Liver (tissue), 9 donors: Measurements from ENCODE around the gene MANSC1. TPM values are rescaled to one million over a fixed set of nuclear protein-coding genes. Genes with fewer than 3 reads are reported as not detected.

Experiments used
- DNase-seq: peaks from one replicate; pipeline ENCODE4 v3.0.0-alpha.2; 2017; ENCODE audit warnings: low spot score
- H3K27ac ChIP-seq, 2 donors: one replicate each; pipeline ENCODE4 v1.7.0; 2013; ENCODE audit warnings: inconsistent platforms in 2 of 2, low read length in 2 of 2, control low read depth in 1 of 2, low read depth in 1 of 2, mild to moderate bottlenecking in 1 of 2
- H3K27me3 ChIP-seq, 4 donors: one replicate each; pipeline versions ENCODE4 v1.6.1 to v1.7.0; 2013; ENCODE audit warnings: low read length in 3 of 4, inconsistent platforms in 1 of 4, mild to moderate bottlenecking in 1 of 4, moderate library complexity in 1 of 4; ENCODE audit not compliant: control insufficient read depth in 4 of 4, insufficient read depth in 4 of 4
- H3K36me3 ChIP-seq, 4 donors: one replicate each; pipeline versions ENCODE4 v1.6.1 to v1.7.0; 2013; ENCODE audit warnings: low read length in 3 of 4, mild to moderate bottlenecking in 3 of 4, low read depth in 1 of 4, moderate library complexity in 1 of 4; ENCODE audit not compliant: control insufficient read depth in 4 of 4, insufficient read depth in 3 of 4
- H3K4me1 ChIP-seq, 4 donors: one replicate each; pipeline versions ENCODE4 v1.6.1 to v1.7.0; 2013; ENCODE audit warnings: low read length in 3 of 4, mild to moderate bottlenecking in 3 of 4, moderate library complexity in 1 of 4; ENCODE audit not compliant: control insufficient read depth in 4 of 4, insufficient read depth in 4 of 4
- H3K4me3 ChIP-seq, 3 donors: one replicate each; pipeline versions ENCODE4 v1.6.1 to v1.7.0; 2013; ENCODE audit warnings: low read length in 3 of 3, control low read depth in 1 of 3, low read depth in 1 of 3, mild to moderate bottlenecking in 1 of 3
- H3K9ac ChIP-seq, 2 donors: one replicate each; pipeline ENCODE4 v1.7.0; 2013; ENCODE audit warnings: low read length in 2 of 2, mild to moderate bottlenecking in 2 of 2, moderate library complexity in 2 of 2, control low read depth in 1 of 2, low read depth in 1 of 2
- H3K9me3 ChIP-seq, 4 donors: one replicate each; pipeline versions ENCODE4 v1.6.1 to v1.7.0; 2013; ENCODE audit warnings: low read length in 3 of 4; ENCODE audit not compliant: control insufficient read depth in 4 of 4
- ATF3 ChIP-seq: IDR thresholded peaks from 2 replicates; pipeline ENCODE4 v1.6.1; 2016; ENCODE audit warnings: antibody characterized with exemption
- EGR1 ChIP-seq, 2 donors: IDR thresholded peaks; 2 replicates each; pipeline ENCODE4 v1.6.1; 2016 to 2018; ENCODE audit warnings: antibody characterized with exemption in 2 of 2, low read depth in 2 of 2
- FOXA1 ChIP-seq: IDR thresholded peaks from 2 replicates; pipeline ENCODE4 v1.6.1; 2016; ENCODE audit warnings: antibody characterized with exemption
- FOXA2 ChIP-seq: IDR thresholded peaks from 2 replicates; pipeline ENCODE4 v1.6.1; 2016; ENCODE audit warnings: antibody characterized with exemption
- GABPA ChIP-seq, 2 donors: IDR thresholded peaks in 1 of 2; conservative IDR thresholded peaks in 1 of 2; 2 replicates each; pipeline ENCODE4 v1.6.1; 2016; ENCODE audit warnings: antibody characterized with exemption in 2 of 2, mild to moderate bottlenecking in 1 of 2, moderate library complexity in 1 of 2
- HNF4A ChIP-seq, 2 donors: conservative IDR thresholded peaks; 2 replicates each; pipeline ENCODE4 v1.6.1; 2016; ENCODE audit warnings: antibody characterized with exemption in 2 of 2, mild to moderate bottlenecking in 2 of 2
- HNF4G ChIP-seq: IDR thresholded peaks from 2 replicates; pipeline ENCODE4 v1.6.1; 2016; ENCODE audit warnings: antibody characterized with exemption
- JUND ChIP-seq, 2 donors: IDR thresholded peaks; 2 replicates each; pipeline ENCODE4 v1.6.1; 2016; ENCODE audit warnings: antibody characterized with exemption in 2 of 2
- MAX ChIP-seq: IDR thresholded peaks from 2 replicates; pipeline ENCODE4 v1.6.1; 2016; ENCODE audit warnings: antibody characterized with exemption
- NR2F2 ChIP-seq: IDR thresholded peaks from 2 replicates; pipeline ENCODE4 v1.6.1; 2016; ENCODE audit warnings: antibody characterized with exemption
- RAD21 ChIP-seq, 2 donors: IDR thresholded peaks; 2 replicates each; pipeline ENCODE4 v1.6.1; 2016; ENCODE audit warnings: antibody characterized with exemption in 2 of 2, mild to moderate bottlenecking in 2 of 2
- REST ChIP-seq: IDR thresholded peaks from 2 replicates; pipeline ENCODE4 v1.6.1; 2016; ENCODE audit warnings: antibody characterized with exemption, mild to moderate bottlenecking
- RXRA ChIP-seq, 2 donors: IDR thresholded peaks; 2 replicates each; pipeline ENCODE4 v1.6.1; 2017 to 2018; ENCODE audit warnings: antibody characterized with exemption in 2 of 2, mild to moderate bottlenecking in 1 of 2
- SP1 ChIP-seq: IDR thresholded peaks from 2 replicates; pipeline ENCODE4 v1.6.1; 2018; ENCODE audit warnings: antibody characterized with exemption, mild to moderate bottlenecking
- TAF1 ChIP-seq: conservative IDR thresholded peaks from 2 replicates; pipeline ENCODE4 v1.6.1; 2016; ENCODE audit warnings: antibody characterized with exemption, mild to moderate bottlenecking
- YY1 ChIP-seq: IDR thresholded peaks from 2 replicates; pipeline ENCODE4 v1.6.1; 2016; ENCODE audit warnings: antibody characterized with exemption, mild to moderate bottlenecking
- ZBTB33 ChIP-seq: IDR thresholded peaks from 2 replicates; pipeline ENCODE4 v1.6.1; 2016; ENCODE audit warnings: antibody characterized with exemption
- WGBS: extraction: QIAGEN DNeasy Blood & Tissue Kit; methylation state at CpG from one replicate; pipeline ENCODE4 v1.1.7; 2013; 5-methylcytosine and 5-hydroxymethylcytosine counted together
- polyA plus RNA-seq, 2 donors: library from polyadenylated mRNA; stranded (reverse) in 1 of 2; unstranded in 1 of 2; fragments of 200-250 nt in 1 of 2; fragments of >200 nt in 1 of 2; fragmentation: Nextera tagmentation in 1 of 2; extraction: Ambion mirVana in 1 of 2; gene quantifications; one replicate each; pipeline versions ENCODE4 v1.2.1 to v1.2.3, GENCODE V29; 2013 to 2015
- total RNA-seq, 2 donors: library from RNA; depleted of rRNA; stranded (reverse); fragments of >200 nt; gene quantifications; one replicate each; pipeline ENCODE4 v1.2.3, GENCODE V29; 2014
- donor health status: healthy.
- donor health status: healthy.
- donor health status: healthy.
- donor health status: healthy.
- donor health status: healthy.

The MANSC1 gene
- total and polyA plus RNA-seq, 4 donors: 2.1 to 7.8 (median 4.7) TPM

GRCh38 chr12:12392413-12392812 lies 42.4 kb upstream of the MANSC1 start:
- no peak overlapping the region for H3K4me3 ChIP-seq
- no peak overlapping the region for H3K9ac ChIP-seq
- H3K36me3 ChIP-seq: no peaks in the 10 kb centered on the region
- H3K27me3 ChIP-seq: no peaks in the 10 kb centered on the region
- H3K9me3 ChIP-seq: no peaks in the 10 kb centered on the region
- H3K27ac ChIP-seq: no peak overlapping the region
- 70% methylated on average over 2 of the region's 2 CpGs for WGBS
- no peak for DNase-seq
- TF ChIP-seq NR2F2 (no peak), HNF4A (conservative IDR thresholded peaks at IDR 0.05) (no peak), FOXA2 (no peak), SP1 (no peak), GABPA (IDR thresholded peaks at IDR 0.05 in 1 of 2, conservative IDR thresholded peaks at IDR 0.05 in 1 of 2) (no peak), TAF1 (no peak), ATF3 (no peak), RXRA (IDR thresholded peaks at IDR 0.05) (no peak), ZBTB33 (no peak), HNF4G (no peak), FOXA1 (no peak), JUND (IDR thresholded peaks at IDR 0.05) (no peak), REST (no peak), EGR1 (IDR thresholded peaks at IDR 0.05; ENCODE audit: low read depth in 2 of 2) (no peak), YY1 (no peak)
- peaks cover 0 to 5% (median 0%) of the 10 kb centered on the region in 4 donors for H3K4me1 ChIP-seq

- no peaks in the 10 kb centered on the region for H3K36me3 ChIP-seq
- H3K27me3 ChIP-seq: no peaks in the 10 kb centered on the region
- H3K9me3 ChIP-seq: no peaks in the 10 kb centered on the region
- DNase-seq: no peak
- no peak overlapping the region for H3K27ac ChIP-seq
- no peak overlapping the region for H3K9ac ChIP-seq
- peaks cover 2 to 10% (median 6%) of the 10 kb centered on the region in 4 donors for H3K4me1 ChIP-seq
- 79% methylated on average over 3 of the region's 3 CpGs for WGBS
- no peak overlapping the region for H3K4me3 ChIP-seq
- TF ChIP-seq GABPA (IDR thresholded peaks at IDR 0.05 in 1 of 2, conservative IDR thresholded peaks at IDR 0.05 in 1 of 2): no peak
- no peak for TF ChIP-seq JUND (IDR thresholded peaks at IDR 0.05)
- no peak for TF ChIP-seq MAX
- no peak for TF ChIP-seq FOXA1
- no peak for TF ChIP-seq FOXA2
- TF ChIP-seq HNF4G: no peak
- TF ChIP-seq HNF4A (conservative IDR thresholded peaks at IDR 0.05): no peak
- no peak for TF ChIP-seq ZBTB33
- no peak for TF ChIP-seq REST
- no peak for TF ChIP-seq YY1
- TF ChIP-seq SP1: no peak
- no peak for TF ChIP-seq RAD21 (IDR thresholded peaks at IDR 0.05)
- no peak for TF ChIP-seq RXRA (IDR thresholded peaks at IDR 0.05)
- no peak for TF ChIP-seq ATF3
- no peak for TF ChIP-seq TAF1
- no peak for TF ChIP-seq EGR1 (IDR thresholded peaks at IDR 0.05; ENCODE audit: low read depth in 2 of 2)
- no peak for TF ChIP-seq NR2F2
These were observed 37.5 kb upstream of the MANSC1 start for GRCh38 chr12:12387501-12387900.
